Measurements from ENCODE around the gene PTRH2.

GRCh38 chr17:59652119-59652518 lies 55.1 kb downstream of the PTRH2 start:
- no peak for TF ChIP-seq SP1 (IDR thresholded peaks at IDR 0.05)
- no peak for TF ChIP-seq TARDBP (IDR thresholded peaks at IDR 0.05)
- TF ChIP-seq L3MBTL2 (conservative IDR thresholded peaks at IDR 0.05) = no peak
